Measurements from ENCODE around the gene CFAP97D2.

The CFAP97D2 gene

GRCh38 chr13:114199954-114200353 is 20.9 kb downstream of the CFAP97D2 start:
- no peak for DNase-seq (ENCODE audit: low read depth in 2 of 2)

- no peak for DNase-seq (ENCODE audit: low read depth in 2 of 2)
Observed at GRCh38 chr13:114200399-114200911, 21.4 kb downstream of the CFAP97D2 start.

GRCh38 chr13:114202581-114202980 is 23.5 kb downstream of the CFAP97D2 start:
- no peak for DNase-seq (ENCODE audit: low read depth in 2 of 2)

- no peak for DNase-seq (ENCODE audit: low read depth in 2 of 2)
Observed at GRCh38 chr13:114203536-114203935, 24.5 kb downstream of the CFAP97D2 start.

- DNase-seq (ENCODE audit: low read depth in 2 of 2) = no peak
Observed at GRCh38 chr13:114204894-114205293, 25.8 kb downstream of the CFAP97D2 start.

GRCh38 chr13:114208134-114208533 is 29.1 kb downstream of the CFAP97D2 start:
- DNase-seq (ENCODE audit: low read depth in 2 of 2) = no peak

GRCh38 chr13:114211446-114212157 is 32.5 kb downstream of the CFAP97D2 start:
- DNase-seq (ENCODE audit: low read depth in 2 of 2) = no peak

- DNase-seq (ENCODE audit: low read depth in 2 of 2) = peak in 1 of 2 experiments; percentile 17
Observed at GRCh38 chr13:114212158-114212495, 33.1 kb downstream of the CFAP97D2 start.

- DNase-seq (ENCODE audit: low read depth in 2 of 2) = no peak
Observed at GRCh38 chr13:114213980-114214379, 34.9 kb downstream of the CFAP97D2 start.

- no peak for DNase-seq (ENCODE audit: low read depth in 2 of 2)
Observed at GRCh38 chr13:114219392-114219791, 40.3 kb downstream of the CFAP97D2 start.

- no peak for DNase-seq (ENCODE audit: low read depth in 2 of 2)
Observed at GRCh38 chr13:114222461-114222968, 43.5 kb downstream of the CFAP97D2 start.

GRCh38 chr13:114224201-114224600 is 45.1 kb downstream of the CFAP97D2 start:
- no peak for DNase-seq (ENCODE audit: low read depth in 2 of 2)

- no peak for DNase-seq (ENCODE audit: low read depth in 2 of 2)
Observed at GRCh38 chr13:114225610-114226009, 46.6 kb downstream of the CFAP97D2 start.

GRCh38 chr13:114226088-114226487 is 47.0 kb downstream of the CFAP97D2 start:
- DNase-seq (ENCODE audit: low read depth in 2 of 2) = no peak

- peak; percentile 40 to 57 for DNase-seq (ENCODE audit: low read depth in 2 of 2)
Observed at GRCh38 chr13:114226699-114227323, 47.8 kb downstream of the CFAP97D2 start.

GRCh38 chr13:114227528-114227927 is 48.5 kb downstream of the CFAP97D2 start:
- no peak for DNase-seq (ENCODE audit: low read depth in 2 of 2)

GRCh38 chr13:114228176-114228575 is 49.1 kb downstream of the CFAP97D2 start:
- DNase-seq (ENCODE audit: low read depth in 2 of 2) = no peak

- DNase-seq (ENCODE audit: low read depth in 2 of 2) = peak in 1 of 2 experiments; percentile 11
Observed at GRCh38 chr13:114229506-114229905, 50.4 kb downstream of the CFAP97D2 start.

GRCh38 chr13:114230117-114230516 is 51.1 kb downstream of the CFAP97D2 start:
- DNase-seq (ENCODE audit: low read depth in 2 of 2) = peak in 1 of 2 experiments; percentile 24

GRCh38 chr13:114230575-114230974 is 51.5 kb downstream of the CFAP97D2 start:
- DNase-seq (ENCODE audit: low read depth in 2 of 2) = no peak

GRCh38 chr13:114231886-114232285 is 52.8 kb downstream of the CFAP97D2 start:
- no peak for DNase-seq (ENCODE audit: low read depth in 2 of 2)

- no peak for DNase-seq (ENCODE audit: low read depth in 2 of 2)
Observed at GRCh38 chr13:114234266-114234644, 55.2 kb downstream of the CFAP97D2 start.
